HG03108 (cell line): ENCODE measurements around the gene NTN3.
"Not testable (repeated sequence)": the region's sequence is repeated elsewhere in the genome, so short reads cannot be mapped to it uniquely, and the experiment has no call there.

Experiments used
- ATAC-seq: cut with Tn5 transposase; IDR thresholded peaks from one replicate; pipeline ENCODE4 v1.9.1; 2021; ENCODE audit warnings: moderate library complexity; ENCODE audit not compliant: unreplicated experiment

The NTN3 gene

GRCh38 chr16:2476741-2477140, 5.6 kb downstream of the NTN3 start:
- ATAC-seq: no peak

DNA sequence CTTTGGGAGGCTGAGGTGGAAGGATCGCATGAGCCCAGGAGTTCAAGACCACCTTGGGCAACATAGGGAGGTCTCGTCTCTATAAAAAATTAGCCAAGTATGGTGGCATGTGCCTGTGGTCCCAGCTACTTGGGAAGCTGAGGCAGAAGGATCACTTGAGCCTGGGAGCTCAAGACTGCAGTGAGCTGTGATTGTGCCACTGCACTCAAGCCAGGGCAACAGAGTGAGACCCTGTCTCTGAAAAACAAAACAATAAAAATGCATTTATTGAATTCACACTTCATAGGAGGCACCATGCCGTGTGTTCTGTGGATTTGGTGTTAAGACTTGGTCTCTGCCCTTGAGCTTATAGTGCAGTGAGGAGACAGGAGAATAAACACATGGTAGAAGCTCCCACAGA, 6.2 kb downstream of the NTN3 start:
- ATAC-seq: no peak

GRCh38 chr16:2478279-2478678, 7.2 kb downstream of the NTN3 start:
- no peak for ATAC-seq

GRCh38 chr16:2479996-2480395, 8.9 kb downstream of the NTN3 start:
- not testable (repeated sequence) for ATAC-seq

DNA sequence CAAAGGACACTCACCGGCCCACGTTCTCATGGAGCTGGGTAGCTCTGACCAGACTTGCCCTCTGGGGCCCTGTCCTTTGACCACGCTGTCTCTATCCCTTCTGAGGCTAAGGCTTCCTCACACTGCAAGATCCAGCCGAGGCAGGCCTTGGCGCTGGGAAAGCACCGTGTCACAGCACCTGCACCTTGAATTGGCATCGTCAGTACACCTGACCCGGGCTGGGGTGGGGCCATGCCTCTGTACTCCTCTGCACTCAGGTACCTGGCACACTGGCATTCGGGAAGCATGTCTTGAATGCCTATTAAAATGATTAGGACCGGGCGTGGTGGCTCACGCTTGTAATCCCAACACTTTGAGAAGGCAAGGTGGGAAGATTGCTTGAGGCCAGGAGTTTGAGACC, 9.9 kb downstream of the NTN3 start:
- no peak for ATAC-seq

- no peak for ATAC-seq
Observed at GRCh38 chr16:2481676-2482075, 10.6 kb downstream of the NTN3 start.

DNA sequence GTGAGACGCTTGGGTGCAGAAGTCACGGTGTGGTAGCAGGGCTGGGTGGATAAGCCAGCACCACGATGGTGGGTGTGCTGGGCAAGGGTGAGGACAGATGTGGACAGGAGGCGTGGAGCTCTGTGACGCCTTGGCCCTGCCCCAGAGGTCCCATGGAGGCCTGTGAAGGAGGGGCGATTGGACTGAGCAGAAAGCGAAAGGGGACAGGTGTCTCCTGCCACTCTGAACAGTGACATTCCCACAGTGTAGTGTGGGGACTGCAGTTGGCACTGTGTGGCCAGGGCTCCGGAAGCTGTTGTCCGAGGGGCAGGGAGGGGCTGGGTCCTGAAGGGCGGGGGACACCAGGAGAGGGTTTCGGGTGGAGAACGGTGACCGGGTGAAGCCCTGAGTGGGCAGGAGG, 11.2 kb downstream of the NTN3 start:
- no peak for ATAC-seq

DNA sequence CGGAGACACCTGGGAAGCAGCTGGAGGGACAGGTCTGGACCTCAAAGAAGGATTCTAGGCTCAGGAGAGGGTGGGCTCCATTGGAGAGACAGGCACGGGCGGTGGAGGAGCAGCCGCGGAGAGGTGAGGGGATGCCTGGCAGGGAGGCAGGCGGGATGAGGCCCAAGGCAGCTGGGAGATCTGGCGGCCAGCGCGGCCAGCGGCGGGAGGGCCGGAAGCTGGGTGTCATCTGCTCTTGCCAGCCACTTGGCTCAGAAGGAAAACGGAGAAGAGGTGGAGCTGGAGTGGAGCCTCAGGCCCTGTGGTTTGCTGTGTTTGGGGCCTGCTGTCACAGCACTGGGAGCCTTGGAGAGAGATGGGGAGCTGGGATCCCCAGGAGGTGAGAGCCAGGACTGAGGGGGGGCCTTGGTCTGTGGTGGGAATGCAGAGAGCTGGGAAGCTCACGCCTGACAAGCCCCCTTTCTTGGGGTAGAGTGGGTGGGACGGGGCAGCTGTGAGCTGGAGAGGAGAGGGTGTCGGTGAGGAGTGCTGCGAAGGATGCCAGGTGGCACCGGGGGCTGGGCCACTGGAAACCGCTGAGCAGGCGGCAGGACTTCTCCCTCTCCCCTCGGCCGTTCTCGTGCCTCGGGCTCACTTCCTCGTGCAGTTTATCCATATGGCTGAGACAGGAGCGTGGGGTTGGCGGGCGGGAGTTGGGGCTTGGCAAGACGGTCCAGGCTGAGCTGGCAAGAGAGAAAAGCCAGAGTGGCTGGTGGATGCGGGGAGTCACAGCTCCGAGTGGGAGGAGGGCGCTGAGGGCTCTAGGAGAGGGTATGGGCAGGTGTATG, 11.8 kb downstream of the NTN3 start:
- ATAC-seq: no peak

DNA sequence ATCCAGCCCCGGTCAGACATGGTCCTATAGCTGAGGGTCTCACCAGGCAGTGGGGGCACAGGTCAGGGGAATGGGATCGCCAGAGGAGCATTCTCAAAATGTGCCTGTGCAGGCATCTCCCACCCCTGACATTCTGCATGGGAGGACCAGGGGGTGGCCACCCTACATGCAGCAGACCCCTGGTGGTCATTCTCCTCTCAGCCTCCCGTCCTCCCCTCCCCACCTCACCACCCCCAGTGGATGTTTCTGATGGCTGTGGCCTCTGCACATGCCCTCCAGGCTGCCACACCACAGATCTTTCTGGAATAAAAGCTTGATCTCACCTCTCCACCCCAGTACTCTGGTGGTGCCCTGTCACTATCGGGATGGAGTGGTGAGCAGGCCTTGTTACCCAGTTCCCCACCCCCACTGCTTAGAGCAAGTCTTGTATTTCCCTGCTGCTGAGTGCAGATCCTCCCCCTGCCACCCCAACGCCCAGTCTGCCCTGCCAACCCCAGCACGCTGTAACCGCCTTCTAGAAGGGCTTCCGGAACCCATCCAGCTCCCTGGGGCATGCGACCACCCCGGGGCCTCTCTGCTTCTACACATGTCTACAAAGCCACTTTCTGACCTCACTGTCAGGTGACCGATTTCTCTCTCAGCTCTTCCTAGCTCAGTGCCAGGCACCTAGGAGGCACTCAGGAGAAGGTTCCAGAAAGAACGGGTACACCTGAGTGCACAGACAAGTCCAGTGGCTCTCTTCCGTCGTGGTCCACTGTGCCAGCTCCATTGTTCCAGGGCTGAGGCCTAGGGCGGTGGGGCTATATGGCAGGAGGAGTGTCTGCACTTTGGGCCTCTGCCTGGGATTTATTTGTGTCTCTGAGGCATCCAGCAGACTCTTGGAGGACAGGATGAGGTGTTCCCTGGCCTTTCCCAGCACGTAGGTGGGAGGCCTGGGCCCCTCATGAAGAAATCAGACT, 13.1 kb downstream of the NTN3 start:
- ATAC-seq: no peak

DNA sequence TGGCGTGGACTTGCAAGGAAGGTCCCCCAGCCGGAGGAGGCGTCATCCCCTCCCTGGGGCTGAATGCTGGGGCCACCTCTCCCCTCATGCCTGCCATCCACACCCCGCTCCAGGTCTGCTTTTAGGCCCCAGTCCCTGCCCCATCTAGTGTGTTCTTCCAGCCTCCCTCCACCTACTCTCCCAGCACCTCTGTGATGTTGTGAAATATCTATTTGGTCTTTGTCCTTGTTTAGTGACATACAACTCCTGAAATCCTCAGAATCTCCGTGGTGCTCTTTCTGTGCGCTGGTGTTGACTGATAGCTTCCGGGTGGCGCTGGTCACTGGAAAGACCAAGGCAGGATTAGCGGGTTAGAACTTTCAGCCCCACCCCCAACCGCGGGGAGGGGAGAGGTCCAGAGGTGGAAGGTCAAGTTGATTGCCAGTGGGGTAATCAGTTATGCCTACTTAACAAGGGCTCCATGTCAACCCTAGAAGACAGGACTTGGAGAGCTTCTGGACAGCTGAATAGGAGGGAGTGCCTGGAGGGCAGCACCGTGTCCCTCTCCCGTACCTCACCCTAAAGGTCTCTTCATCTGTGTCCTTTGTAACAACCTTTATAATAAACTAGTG, 13.9 kb downstream of the NTN3 start:
- no peak for ATAC-seq

DNA sequence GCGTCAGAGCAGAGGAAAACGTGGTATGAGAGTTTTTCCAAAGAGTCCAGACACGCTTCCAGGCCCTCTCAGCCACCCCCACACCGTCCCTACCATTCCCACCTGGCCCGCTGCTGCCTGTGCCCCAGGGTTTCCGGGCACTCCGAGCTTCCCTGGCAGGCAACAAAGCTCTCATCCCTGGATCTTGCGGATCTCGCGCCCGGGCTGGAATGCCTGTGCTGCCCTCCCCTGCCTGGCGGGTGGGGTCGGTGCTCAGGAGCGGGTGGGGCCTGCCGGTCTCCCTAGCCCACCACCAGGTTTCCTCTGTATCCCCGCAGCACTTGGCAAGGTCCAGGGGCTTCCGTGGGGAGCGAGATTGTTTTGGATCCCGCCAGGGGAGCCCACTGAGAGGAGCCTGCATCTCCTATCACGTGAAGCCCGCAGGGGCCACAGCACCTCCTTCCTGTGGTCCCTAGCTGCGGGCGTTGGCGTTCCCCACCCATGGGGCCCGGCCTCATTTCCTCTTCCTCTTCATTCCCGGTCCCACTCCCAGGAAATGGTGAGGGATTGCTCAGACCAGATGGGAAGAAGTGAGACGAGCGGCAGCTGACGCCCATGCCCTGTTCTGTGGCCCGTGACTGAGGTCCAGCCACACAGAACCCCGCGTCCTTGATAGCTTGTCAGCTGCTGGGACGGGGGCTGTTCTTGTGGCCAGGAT, 14.9 kb downstream of the NTN3 start:
- ATAC-seq: no peak

- peak; percentile 82 for ATAC-seq
Observed at GRCh38 chr16:2486645-2487516, 15.8 kb downstream of the NTN3 start.

DNA sequence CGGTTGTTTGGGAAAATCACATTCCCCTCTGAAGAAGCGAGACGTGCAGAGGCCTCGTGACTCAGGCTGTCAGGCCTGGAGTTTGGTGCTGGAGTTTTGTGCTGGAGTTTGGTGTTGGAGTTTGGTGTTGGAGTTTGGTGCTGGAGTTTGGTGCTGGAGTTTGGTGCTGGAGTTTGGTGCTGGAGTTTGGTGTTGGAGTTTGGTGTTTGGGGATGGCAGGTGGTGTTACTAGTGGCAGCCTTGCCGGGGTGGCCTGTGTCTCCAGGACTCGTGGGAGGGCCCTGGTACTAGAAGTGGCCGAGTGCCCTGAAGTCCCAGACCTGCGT, 16.4 kb downstream of the NTN3 start:
- ATAC-seq: no peak

DNA sequence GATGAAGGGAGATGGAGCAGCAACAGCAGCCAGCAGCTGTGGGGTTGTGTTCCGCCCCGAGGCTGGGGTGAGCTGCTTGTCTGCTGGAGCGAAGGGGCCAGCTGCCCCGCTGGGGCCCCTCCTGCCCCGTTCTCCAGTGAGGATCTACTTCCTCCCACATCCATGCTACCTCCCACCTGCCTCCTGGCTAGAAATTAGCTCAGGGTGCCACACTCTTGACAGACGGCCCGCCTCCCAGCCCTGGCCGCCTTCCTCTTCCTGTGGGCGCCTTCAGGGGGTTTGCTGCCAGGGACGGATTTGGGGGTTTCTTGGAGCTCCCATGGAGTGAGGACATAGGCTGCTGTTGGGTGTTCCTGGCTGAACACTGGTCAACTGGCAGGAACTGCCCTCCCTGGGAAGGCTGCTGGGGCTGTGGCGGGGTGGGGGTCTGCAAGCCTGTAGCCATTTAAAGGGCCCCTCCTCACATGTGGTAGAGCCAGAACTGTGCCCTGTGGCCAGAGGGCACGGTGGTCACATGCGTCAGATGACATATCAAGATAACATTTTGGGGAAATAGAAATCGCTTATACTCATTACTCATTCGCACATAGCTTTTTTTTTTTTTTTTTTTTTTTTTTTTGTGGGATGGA, 16.9 kb downstream of the NTN3 start:
- no peak for ATAC-seq

DNA sequence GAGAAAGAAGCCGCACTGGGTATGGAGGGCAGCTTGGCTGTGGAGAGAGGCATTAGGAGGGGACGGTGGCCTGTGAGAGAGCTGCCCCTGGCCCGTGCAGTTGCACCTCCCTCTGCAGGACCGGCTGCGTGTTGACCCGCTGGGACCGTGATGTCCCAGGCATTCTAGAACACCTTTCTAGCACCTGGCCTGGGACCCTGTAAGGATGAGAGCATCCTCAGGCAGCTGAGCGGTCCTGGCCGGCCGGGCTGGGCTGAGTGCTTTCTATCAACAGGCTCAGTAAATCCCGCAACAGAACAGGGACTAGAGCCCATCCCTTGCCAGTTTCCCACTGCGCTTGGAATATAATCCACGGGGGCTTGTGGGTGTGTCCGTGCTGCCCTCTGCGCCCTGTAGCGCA, 18.5 kb downstream of the NTN3 start:
- ATAC-seq: no peak

DNA sequence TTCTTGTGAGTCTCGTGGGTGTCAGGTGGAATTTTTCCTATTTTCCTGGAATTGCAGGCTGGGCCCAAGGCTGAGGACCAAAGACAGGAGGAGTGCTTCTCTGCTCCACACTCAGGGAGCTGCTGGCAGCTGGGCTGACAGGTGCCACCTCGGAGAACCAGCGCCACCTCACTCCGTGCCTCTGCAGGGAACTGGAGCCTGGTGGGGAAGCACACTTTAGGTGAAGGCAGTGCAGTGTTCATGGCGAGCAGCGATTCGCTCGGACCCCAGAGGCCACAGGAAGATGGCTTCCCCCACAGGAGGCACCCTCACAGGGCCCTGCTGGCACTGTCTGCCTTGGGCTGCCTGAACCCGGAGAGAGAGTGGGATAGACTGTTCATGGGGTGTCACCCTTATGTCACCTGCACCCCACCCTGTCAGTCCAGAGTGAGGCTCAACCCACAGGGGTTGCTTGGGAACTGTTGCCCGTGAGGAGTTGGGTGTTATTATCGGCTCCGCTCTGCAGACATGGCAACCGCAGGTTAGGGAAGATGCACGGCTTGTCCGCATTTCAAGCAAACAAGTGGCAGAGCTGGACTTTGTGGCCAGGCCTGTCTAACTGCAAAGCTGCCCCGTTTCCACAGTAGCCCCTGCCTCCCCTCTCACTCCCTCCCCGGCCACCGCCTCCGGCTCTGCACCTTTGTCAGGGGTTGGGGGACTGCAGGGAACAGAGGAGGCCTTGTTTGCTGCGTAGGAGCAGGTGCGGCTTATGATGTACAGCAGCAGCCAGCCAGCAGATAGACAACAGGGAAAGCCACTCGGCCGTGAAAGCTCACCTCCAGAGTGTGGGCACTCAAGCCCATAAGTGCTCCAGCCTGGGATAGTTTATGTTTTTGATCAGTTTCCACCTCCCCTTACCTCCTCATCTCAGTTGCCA, 19.4 kb downstream of the NTN3 start:
- no peak for ATAC-seq

DNA sequence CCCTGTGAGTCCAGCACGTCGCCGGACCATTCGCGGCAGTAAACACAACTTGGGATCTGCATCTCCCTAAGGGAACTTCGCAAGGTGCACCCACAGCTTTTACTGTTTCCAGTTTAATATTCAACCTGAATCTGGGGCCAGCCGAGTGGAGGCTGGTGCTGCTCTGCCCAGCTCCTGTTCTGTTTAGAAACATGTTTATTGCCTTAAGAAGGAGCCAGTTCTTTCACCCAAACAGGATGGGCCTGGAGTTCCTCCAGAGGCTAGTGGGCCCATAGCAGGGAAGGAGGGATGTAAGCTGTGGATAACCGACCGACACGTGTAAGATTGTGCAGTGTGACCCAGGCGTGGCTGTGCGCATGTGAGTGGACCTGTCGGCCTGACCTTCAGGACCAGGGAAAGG, 21.2 kb downstream of the NTN3 start:
- no peak for ATAC-seq

GRCh38 chr16:2493605-2494004, 22.5 kb downstream of the NTN3 start:
- no peak for ATAC-seq

GRCh38 chr16:2494616-2495015, 23.5 kb downstream of the NTN3 start:
- no peak for ATAC-seq
